Breast epithelium (tissue), 3 donors: Measurements from ENCODE around the gene SLC44A1.

Experiments
- CTCF ChIP-seq, 3 donors: fragments of 450-650 bp; IDR thresholded peaks; one replicate each; pipeline ENCODE4 v1.5.1; 2016 to 2017; ENCODE audit warnings: antibody characterized with exemption in 3 of 3, mild to moderate bottlenecking in 3 of 3, moderate library complexity in 3 of 3
- POLR2A ChIP-seq: fragments of 450-650 bp; IDR thresholded peaks from one replicate; pipeline ENCODE4 v1.6.1; 2016; ENCODE audit warnings: antibody characterized with exemption, mild to moderate bottlenecking, moderate library complexity
- POLR2AphosphoS5 ChIP-seq, 3 donors: sonication (generic); formaldehyde crosslinking; IDR thresholded peaks; one replicate each; pipeline ENCODE4 v1.6.1; 2017; ENCODE audit warnings: antibody characterized with exemption in 3 of 3

- no peak for TF ChIP-seq CTCF (IDR thresholded peaks at IDR 0.05)
- no peak for TF ChIP-seq POLR2AphosphoS5 (IDR thresholded peaks at IDR 0.05)
- TF ChIP-seq POLR2A = no peak
These were observed 177.4 kb downstream of the SLC44A1 start for GRCh38 chr9:105421864-105422263.
